A549 (cell line): ENCODE results near the gene C17orf107. TPM values are rescaled to one million over a fixed set of nuclear protein-coding genes. Genes with fewer than 3 reads are reported as not detected.
A peak's percentile ranks its signal among the peaks of the same experiment; 100 is the strongest.

ENCODE experiments used
- ATAC-seq, 2 experiments: fragments of 200-7000 bp in 1 of 2; fragments of >200 bp in 1 of 2; cut with Nextera tagmentation in 1 of 2; cut with Tn5 transposase in 1 of 2; 3 replicates each; pipeline versions ENCODE4 v1.8.0 to v1.9.1; 2018 to 2020; ENCODE audit warnings: mild to moderate bottlenecking in 1 of 2, moderate library complexity in 1 of 2
- CTCF ChIA-PET: fragments of 300-600 bp; sonication (Branson Sonifier 250); formaldehyde crosslinking; extraction: SDS; loops from one replicate; lab custom pipeline; 2021; ENCODE audit warnings: antibody characterized with exemption, inconsistent platforms; lab: Yijun Ruan, JAX
- POLR2A ChIA-PET: fragments of 350-600 bp; formaldehyde crosslinking; extraction: SDS; loops from one replicate; lab custom pipeline; 2021; ENCODE audit warnings: antibody characterized with exemption, inconsistent platforms; lab: Yijun Ruan, JAX
- DNase-seq, 2 experiments: peaks; one replicate each; pipeline versions ENCODE4 v3.0.0 to v3.0.0-alpha.2; 2011 to 2016; ENCODE audit warnings: low read depth in 1 of 2, low spot score in 1 of 2
- FAIRE-seq: peaks from 2 replicates; lab custom pipeline; 2011; peaks lifted over from hg19 to GRCh38; lab: Jason Lieb, UNC
- H3K27ac ChIP-seq, 2 experiments: fragments of >200 bp; sonication (Bioruptor Twin); formaldehyde crosslinking; 3 replicates each; pipeline ENCODE4 v1.5.1; 2016 to 2017
- H3K4me1 ChIP-seq: fragments of >200 bp; sonication (Bioruptor Twin); formaldehyde crosslinking; 3 replicates; pipeline ENCODE4 v1.6.1; 2016
- H3K4me2 ChIP-seq: fragments of >200 bp; sonication (Bioruptor Twin); formaldehyde crosslinking; 3 replicates; pipeline ENCODE4 v1.6.1; 2016
- H3K4me3 ChIP-seq: fragments of >200 bp; sonication (Bioruptor Twin); formaldehyde crosslinking; 3 replicates; pipeline ENCODE4 v1.5.1; 2016
- H3K9me3 ChIP-seq: fragments of >200 bp; sonication (Bioruptor Twin); formaldehyde crosslinking; 3 replicates; pipeline ENCODE4 v1.6.1; 2016
- EP300 ChIP-seq, 2 experiments: fragments of >200 bp; sonication (Bioruptor Twin); formaldehyde crosslinking; IDR thresholded peaks; 2 replicates in 1 of 2; 3 replicates in 1 of 2; pipeline ENCODE4 v1.6.1; 2016 to 2017
- ESRRA ChIP-seq: fragments of 150-350 bp; IDR thresholded peaks from 2 replicates; pipeline ENCODE4 v1.6.1; 2014; ENCODE audit warnings: mild to moderate bottlenecking, low read length, borderline replicate concordance
- FOSL2 ChIP-seq, 2 experiments: fragments of 450-650 bp in 1 of 2; fragments of >200 bp in 1 of 2; sonication (Bioruptor Twin) in 1 of 2; formaldehyde crosslinking; IDR thresholded peaks; 2 replicates each; pipeline versions ENCODE4 v1.5.0 to v1.6.1; 2016 to 2020; ENCODE audit warnings: mild to moderate bottlenecking in 1 of 2, moderate library complexity in 1 of 2
- GATA3 ChIP-seq: IDR thresholded peaks from 2 replicates; pipeline ENCODE4 v1.6.1; 2012; ENCODE audit warnings: borderline replicate concordance
- HEYL ChIP-seq: fragments of 250-450 bp; sonication (Bioruptor Pico); IDR thresholded peaks from 2 replicates; pipeline ENCODE4 v1.8.0; 2021; ENCODE audit warnings: mild to moderate bottlenecking, moderate library complexity
- HOXB13 ChIP-seq: fragments of 250-450 bp; sonication (Bioruptor Pico); IDR thresholded peaks from 2 replicates; pipeline ENCODE4 v1.5.0; 2020; ENCODE audit warnings: low read depth, mild to moderate bottlenecking, moderate library complexity
- HOXB5 ChIP-seq: fragments of 250-450 bp; sonication (Bioruptor Pico); IDR thresholded peaks from 2 replicates; pipeline ENCODE4 v1.5.0; 2020; ENCODE audit warnings: mild to moderate bottlenecking, moderate library complexity
- MYC ChIP-seq: IDR thresholded peaks from 2 replicates; pipeline ENCODE4 v1.6.1; 2012; ENCODE audit warnings: mild to moderate bottlenecking, inconsistent platforms, low read length, improper control_type of control experiment, borderline replicate concordance
- NPAS2 ChIP-seq: fragments of 250-450 bp; sonication (Bioruptor Pico); IDR thresholded peaks from 2 replicates; pipeline ENCODE4 v1.8.0; 2022; ENCODE audit warnings: mild to moderate bottlenecking, moderate library complexity, borderline replicate concordance
- NR3C1 ChIP-seq: fragments of >200 bp; sonication (Bioruptor Twin); formaldehyde crosslinking; IDR thresholded peaks from 3 replicates; pipeline ENCODE4 v1.6.1; 2017
- POLR2A ChIP-seq: IDR thresholded peaks from 2 replicates; pipeline ENCODE4 v1.6.1; 2012; ENCODE audit warnings: mild to moderate bottlenecking, low read length
- RARB ChIP-seq: fragments of 250-450 bp; sonication (Bioruptor Pico); IDR thresholded peaks from 2 replicates; pipeline ENCODE4 v1.8.0; 2021; ENCODE audit warnings: mild to moderate bottlenecking, moderate library complexity
- SMC3 ChIP-seq: fragments of >200 bp; sonication (Bioruptor Twin); formaldehyde crosslinking; IDR thresholded peaks from 3 replicates; pipeline ENCODE4 v1.6.1; 2018; ENCODE audit warnings: inconsistent platforms
- TP53 ChIP-seq: fragments of 250-450 bp; sonication (Bioruptor Pico); IDR thresholded peaks from 2 replicates; pipeline ENCODE4 v1.5.0; 2021; ENCODE audit warnings: mild to moderate bottlenecking, moderate library complexity
- ZNF302 ChIP-seq: fragments of 250-450 bp; sonication (Bioruptor Pico); IDR thresholded peaks from 2 replicates; pipeline ENCODE4 v1.9.0; 2021; ENCODE audit warnings: inconsistent platforms, mild to moderate bottlenecking, moderate library complexity
- ZSCAN20 ChIP-seq: fragments of 250-450 bp; sonication (Bioruptor Pico); IDR thresholded peaks from 2 replicates; pipeline ENCODE4 v1.8.0; 2022; ENCODE audit warnings: mild to moderate bottlenecking, moderate library complexity
- WGBS: methylation state at CpG from one replicate; pipeline ENCODE4 v1.1.6; 2017; ENCODE audit errors: missing lambda C conversion rate; 5-methylcytosine and 5-hydroxymethylcytosine counted together
- polyA plus RNA-seq, 4 experiments: library from polyadenylated mRNA; depleted of rRNA in 3 of 4; stranded (reverse); fragments of >200 nt; fragmentation: RNase III in 1 of 4; extraction: RNeasy Plus Mini Kit Qiagen cat#74134 plus additional on column Dnase treatment in 1 of 4; gene quantifications; 2 replicates in 3 of 4; 3 replicates in 1 of 4; pipeline ENCODE4 v1.2.3, GENCODE V29; 2011 to 2017
- TF ChIP-seq, protein P1 (sequence below): fragments of 450-650 bp; IDR thresholded peaks from 2 replicates; pipeline ENCODE4 v1.6.1; 2014; ENCODE audit warnings: antibody characterized with exemption
- TF ChIP-seq, protein P2 (sequence below): IDR thresholded peaks from 2 replicates; pipeline ENCODE4 v1.6.1; 2012; ENCODE audit warnings: low read depth, borderline replicate concordance
- TF ChIP-seq, protein P3 (sequence below): fragments of 150-350 bp; IDR thresholded peaks from 2 replicates; pipeline ENCODE4 v1.6.1; 2014; ENCODE audit warnings: low read depth, mild to moderate bottlenecking, low read length
- TF ChIP-seq, protein P4 (sequence below): IDR thresholded peaks from 2 replicates; pipeline ENCODE4 v1.6.1; 2012
- TF ChIP-seq, protein P5 (sequence below): fragments of >200 bp; sonication (Bioruptor Twin); formaldehyde crosslinking; IDR thresholded peaks from 3 replicates; pipeline ENCODE4 v1.5.1; 2016
- TF ChIP-seq, protein P6 (sequence below): fragments of >200 bp; sonication (Bioruptor Twin); formaldehyde crosslinking; IDR thresholded peaks from 3 replicates; pipeline ENCODE4 v1.6.1; 2016

The C17orf107 gene
- polyA plus RNA-seq, 2 of the 4 experiments (the other 2 are of a cell fraction), result 0.13 to 0.30 TPM

DNA sequence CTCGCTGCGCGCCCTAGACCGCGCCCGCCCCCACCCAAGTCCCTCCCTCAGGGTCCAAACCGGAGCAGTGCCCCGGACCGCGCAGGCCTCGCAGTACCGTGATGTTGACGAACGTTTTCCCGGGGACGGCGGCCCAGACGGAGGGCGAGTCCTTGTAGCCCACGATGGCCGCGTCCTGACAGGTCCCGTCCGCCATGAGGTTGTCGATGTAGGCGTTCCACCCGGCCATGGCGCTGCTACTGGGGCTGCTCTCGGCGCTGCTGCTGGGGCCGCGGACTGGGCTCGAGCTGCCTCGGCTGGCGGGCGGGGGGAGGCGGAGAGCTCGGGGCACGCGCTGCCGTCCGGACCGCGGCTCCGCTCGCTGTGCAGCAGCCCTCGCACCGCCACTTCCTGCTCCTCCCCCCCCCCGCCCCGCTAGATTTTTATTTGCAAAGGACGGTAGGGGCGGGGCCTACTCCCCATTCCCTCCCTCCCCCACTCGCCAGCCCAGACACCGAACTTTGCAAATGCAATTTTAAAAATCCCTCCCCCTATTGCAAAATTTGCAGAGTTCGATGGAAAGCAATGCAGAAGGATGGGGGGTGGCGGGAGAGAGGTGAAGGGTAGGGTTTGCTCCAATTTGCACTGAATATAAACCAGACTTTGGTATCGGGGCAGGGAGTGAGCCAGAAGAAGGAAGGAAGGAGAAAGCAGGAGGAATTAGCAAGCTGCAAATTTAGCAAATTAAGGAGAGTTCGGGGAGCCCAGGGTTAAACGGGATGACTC, 49.0 kb downstream of the C17orf107 start, which contains the start of gene PFN1 (continued):
- TF ChIP-seq ZNF302 (no peak), HOXB5 (CRISPR knock-in tag) (0 out of 2 replicates have a peak, but pooled peaks have one; percentile 16)
- TF ChIP-seq, protein P1, sequence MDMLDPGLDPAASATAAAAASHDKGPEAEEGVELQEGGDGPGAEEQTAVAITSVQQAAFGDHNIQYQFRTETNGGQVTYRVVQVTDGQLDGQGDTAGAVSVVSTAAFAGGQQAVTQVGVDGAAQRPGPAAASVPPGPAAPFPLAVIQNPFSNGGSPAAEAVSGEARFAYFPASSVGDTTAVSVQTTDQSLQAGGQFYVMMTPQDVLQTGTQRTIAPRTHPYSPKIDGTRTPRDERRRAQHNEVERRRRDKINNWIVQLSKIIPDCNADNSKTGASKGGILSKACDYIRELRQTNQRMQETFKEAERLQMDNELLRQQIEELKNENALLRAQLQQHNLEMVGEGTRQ, result peak; percentile 30; the same call in 1 of the 2 replicates

DNA sequence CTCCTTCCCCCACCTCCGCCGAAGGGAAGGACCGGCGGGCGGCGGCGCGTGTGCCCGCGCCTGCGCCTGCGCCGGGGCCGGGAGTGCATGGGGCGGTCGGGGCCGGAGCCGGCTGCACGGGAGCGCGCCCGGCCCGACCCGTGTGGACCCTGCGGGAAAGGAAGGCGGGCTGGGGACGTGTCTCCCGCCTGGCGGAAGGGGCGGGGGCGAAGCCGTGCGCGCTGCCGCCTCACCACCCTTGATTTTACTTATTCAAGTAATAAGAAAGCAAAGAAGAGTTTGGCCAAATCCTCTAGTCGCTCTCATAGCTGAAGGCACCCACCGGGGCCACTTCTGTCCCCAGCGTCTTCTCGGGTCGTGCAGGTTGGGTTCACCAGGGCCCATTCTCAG, 49.6 kb downstream of the C17orf107 start:
- TF ChIP-seq, protein P2, sequence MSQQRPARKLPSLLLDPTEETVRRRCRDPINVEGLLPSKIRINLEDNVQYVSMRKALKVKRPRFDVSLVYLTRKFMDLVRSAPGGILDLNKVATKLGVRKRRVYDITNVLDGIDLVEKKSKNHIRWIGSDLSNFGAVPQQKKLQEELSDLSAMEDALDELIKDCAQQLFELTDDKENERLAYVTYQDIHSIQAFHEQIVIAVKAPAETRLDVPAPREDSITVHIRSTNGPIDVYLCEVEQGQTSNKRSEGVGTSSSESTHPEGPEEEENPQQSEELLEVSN, result peak; percentile 15; the same call in 1 of the 2 replicates
- TF ChIP-seq HEYL (CRISPR knock-in tag), result no peak
- peak; percentile 69 for TF ChIP-seq MYC
- peak; percentile 56 for TF ChIP-seq TP53 (CRISPR knock-in tag)
- TF ChIP-seq SMC3, result no peak
- peak; percentile 64 for TF ChIP-seq POLR2A
- no peak for TF ChIP-seq ZSCAN20
- TF ChIP-seq FOSL2 (IDR thresholded peaks at IDR 0.05), result no peak; the same call in 1 of the 2 replicates
- TF ChIP-seq FOSL2 (CRISPR knock-in tag; IDR thresholded peaks at IDR 0.05), result peak; percentile 51; the same call in 1 of the 2 replicates
- TF ChIP-seq, protein P3, sequence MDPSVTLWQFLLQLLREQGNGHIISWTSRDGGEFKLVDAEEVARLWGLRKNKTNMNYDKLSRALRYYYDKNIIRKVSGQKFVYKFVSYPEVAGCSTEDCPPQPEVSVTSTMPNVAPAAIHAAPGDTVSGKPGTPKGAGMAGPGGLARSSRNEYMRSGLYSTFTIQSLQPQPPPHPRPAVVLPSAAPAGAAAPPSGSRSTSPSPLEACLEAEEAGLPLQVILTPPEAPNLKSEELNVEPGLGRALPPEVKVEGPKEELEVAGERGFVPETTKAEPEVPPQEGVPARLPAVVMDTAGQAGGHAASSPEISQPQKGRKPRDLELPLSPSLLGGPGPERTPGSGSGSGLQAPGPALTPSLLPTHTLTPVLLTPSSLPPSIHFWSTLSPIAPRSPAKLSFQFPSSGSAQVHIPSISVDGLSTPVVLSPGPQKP, result no peak
- H3K4me2 ChIP-seq, result peak overlapping the region; percentile 99
- DNase-seq (peak; percentile 95 to 98), FAIRE-seq (peak; percentile 56), ATAC-seq (peak; percentile 47 to 69)
- peak overlapping the region; percentile 98 for H3K4me3 ChIP-seq
- 3% methylated on average over 30 of the region's 40 CpGs for WGBS
- peaks cover 54% of the 10 kb centered on the region for H3K4me1 ChIP-seq
- ChIA-PET CTCF (interaction anchor here (0.6 to 1.5 kb wide), 4 partner anchors 16 to 39 kb away, joined by 3 read pairs; partner anchors contain the start of genes CAMTA2 and SPAG7), POLR2A (interaction anchor here (0.9 to 5.3 kb wide), 8 partner anchors 9 to 239 kb away, joined by 3 to 68 read pairs (median 6); partner anchors contain the start of genes ARRB2, INCA1, KIF1C and RNF167)
- peak overlapping the region; percentile 99 for H3K27ac ChIP-seq
- H3K9me3 ChIP-seq, result no peaks in the 10 kb centered on the region

DNA sequence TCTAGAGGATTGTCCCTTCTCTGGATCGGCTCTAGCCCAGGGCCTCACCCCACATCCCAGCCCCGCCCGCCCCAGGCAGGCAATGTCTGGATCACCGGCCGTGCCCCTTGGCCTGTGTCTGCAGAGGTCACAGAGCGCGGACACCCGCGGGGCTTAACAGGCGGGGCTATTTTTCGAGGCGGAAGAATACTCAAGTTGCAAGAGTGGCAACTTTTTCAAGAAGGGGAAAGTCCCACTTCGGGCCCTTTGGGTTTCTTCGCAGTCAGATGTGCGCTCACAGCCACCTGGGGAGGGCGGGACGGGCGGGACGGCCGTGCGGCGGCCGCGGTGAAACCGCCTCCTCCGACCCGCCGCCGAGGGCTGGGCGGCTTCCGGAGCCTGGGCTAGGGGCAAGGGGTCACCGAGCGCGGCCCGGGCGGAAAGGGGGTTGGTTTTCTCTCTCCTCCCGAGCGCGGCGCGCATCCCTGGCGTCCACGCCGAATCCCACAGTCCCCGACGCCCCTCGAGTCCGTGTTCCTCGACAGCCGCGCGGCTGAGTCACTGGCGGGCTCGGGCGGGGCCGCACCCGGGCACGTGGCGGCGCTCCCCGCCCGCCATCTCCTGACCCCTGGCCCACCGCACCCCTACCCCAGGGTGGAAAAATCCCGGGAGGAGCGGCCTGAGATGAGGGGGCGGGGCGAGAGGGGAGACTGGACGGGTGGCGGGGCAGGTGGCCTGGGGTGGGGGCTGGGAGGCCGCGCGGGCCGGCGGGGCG, 50.2 kb downstream of the C17orf107 start:
- CTCF ChIA-PET, result interaction anchor here (0.6 to 7.1 kb wide), 4 partner anchors 16 to 18 kb away, joined by 3 to 63 read pairs (median 3); partner anchors contain the start of gene SPAG7
- TF ChIP-seq EP300 (IDR thresholded peaks at IDR 0.05) (peak in 1 of 2 experiments; percentile 45; a peak in 2 of 5 replicates), POLR2A (peak; percentile 54), HOXB13 (CRISPR knock-in tag) (peak; percentile 64; the same call in 1 of the 2 replicates), SMC3 (peak; percentile 17; the same call in 2 of the 3 replicates), NPAS2 (CRISPR knock-in tag) (no peak), ESRRA (0 out of 2 replicates have a peak, but pooled peaks have one; percentile 22), RARB (CRISPR knock-in tag) (peak; percentile 9), NR3C1 (no peak), ZNF302 (no peak), ZSCAN20 (no peak), GATA3 (0 out of 2 replicates have a peak, but pooled peaks have one; percentile 12)
- TF ChIP-seq, protein P4, sequence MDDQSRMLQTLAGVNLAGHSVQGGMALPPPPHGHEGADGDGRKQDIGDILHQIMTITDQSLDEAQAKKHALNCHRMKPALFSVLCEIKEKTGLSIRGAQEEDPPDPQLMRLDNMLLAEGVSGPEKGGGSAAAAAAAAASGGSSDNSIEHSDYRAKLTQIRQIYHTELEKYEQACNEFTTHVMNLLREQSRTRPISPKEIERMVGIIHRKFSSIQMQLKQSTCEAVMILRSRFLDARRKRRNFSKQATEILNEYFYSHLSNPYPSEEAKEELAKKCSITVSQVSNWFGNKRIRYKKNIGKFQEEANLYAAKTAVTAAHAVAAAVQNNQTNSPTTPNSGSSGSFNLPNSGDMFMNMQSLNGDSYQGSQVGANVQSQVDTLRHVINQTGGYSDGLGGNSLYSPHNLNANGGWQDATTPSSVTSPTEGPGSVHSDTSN, result no peak; the same call in 1 of the 2 replicates
- TF ChIP-seq, protein P5, sequence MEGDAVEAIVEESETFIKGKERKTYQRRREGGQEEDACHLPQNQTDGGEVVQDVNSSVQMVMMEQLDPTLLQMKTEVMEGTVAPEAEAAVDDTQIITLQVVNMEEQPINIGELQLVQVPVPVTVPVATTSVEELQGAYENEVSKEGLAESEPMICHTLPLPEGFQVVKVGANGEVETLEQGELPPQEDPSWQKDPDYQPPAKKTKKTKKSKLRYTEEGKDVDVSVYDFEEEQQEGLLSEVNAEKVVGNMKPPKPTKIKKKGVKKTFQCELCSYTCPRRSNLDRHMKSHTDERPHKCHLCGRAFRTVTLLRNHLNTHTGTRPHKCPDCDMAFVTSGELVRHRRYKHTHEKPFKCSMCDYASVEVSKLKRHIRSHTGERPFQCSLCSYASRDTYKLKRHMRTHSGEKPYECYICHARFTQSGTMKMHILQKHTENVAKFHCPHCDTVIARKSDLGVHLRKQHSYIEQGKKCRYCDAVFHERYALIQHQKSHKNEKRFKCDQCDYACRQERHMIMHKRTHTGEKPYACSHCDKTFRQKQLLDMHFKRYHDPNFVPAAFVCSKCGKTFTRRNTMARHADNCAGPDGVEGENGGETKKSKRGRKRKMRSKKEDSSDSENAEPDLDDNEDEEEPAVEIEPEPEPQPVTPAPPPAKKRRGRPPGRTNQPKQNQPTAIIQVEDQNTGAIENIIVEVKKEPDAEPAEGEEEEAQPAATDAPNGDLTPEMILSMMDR, result no peak
- TF ChIP-seq, protein P6, sequence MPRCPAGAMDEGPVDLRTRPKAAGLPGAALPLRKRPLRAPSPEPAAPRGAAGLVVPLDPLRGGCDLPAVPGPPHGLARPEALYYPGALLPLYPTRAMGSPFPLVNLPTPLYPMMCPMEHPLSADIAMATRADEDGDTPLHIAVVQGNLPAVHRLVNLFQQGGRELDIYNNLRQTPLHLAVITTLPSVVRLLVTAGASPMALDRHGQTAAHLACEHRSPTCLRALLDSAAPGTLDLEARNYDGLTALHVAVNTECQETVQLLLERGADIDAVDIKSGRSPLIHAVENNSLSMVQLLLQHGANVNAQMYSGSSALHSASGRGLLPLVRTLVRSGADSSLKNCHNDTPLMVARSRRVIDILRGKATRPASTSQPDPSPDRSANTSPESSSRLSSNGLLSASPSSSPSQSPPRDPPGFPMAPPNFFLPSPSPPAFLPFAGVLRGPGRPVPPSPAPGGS, result 0 out of 3 replicates have a peak, but pooled peaks have one; percentile 39
- TF ChIP-seq, protein P1, result peak; percentile 67

More for the DNA sequence above, 50.2 kb downstream of the C17orf107 start:
- WGBS, result under 1% methylated on average over 29 of the region's 75 CpGs
- peaks cover 48% of the 10 kb centered on the region for H3K4me1 ChIP-seq
- ATAC-seq (peak; percentile 32 to 40), FAIRE-seq (no peak), DNase-seq (peak; percentile 83 to 92)
- peak overlapping the region; percentile 99 for H3K27ac ChIP-seq
- peak overlapping the region; percentile 98 for H3K4me3 ChIP-seq
- POLR2A ChIA-PET, result interaction anchor here (1.0 to 5.3 kb wide), 7 partner anchors 10 to 239 kb away, joined by 3 to 78 read pairs (median 8); partner anchors contain the start of genes ARRB2, INCA1, KIF1C and RNF167
- H3K9me3 ChIP-seq, result no peaks in the 10 kb centered on the region
- peak overlapping the region; percentile 99 for H3K4me2 ChIP-seq
